NCI-H2227 (cell line): ENCODE results near the gene TLR2.
"Not testable (repeated sequence)": the region's sequence is repeated elsewhere in the genome, so short reads cannot be mapped to it uniquely, and the experiment has no call there.

ENCODE experiments used
- DNase-seq: peaks from one replicate; lab custom pipeline; 2025; ENCODE audit not compliant: unreplicated experiment; lab: John Stamatoyannopoulos, UW

The TLR2 gene

GRCh38 chr4:153661215-153661822 lies 22.8 kb upstream of the TLR2 start:
- DNase-seq = no peak

DNA sequence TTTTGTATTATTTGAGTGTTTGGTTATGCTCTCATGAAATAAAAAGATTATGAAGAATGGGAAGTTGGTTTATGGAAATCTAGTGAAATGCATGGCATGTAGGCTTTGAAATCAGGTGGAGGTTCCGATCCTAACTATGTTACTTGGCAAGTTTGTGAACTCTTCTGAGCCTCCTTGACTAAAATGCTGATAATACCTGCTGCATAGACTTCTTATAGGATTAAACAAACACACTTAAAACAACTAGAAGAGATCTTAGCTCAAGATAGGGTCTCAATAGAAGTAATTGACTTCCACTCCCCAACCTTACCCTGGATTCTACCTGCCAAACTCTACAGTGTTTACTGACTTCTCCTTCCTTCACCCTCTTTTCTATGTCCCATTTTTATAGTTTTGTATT lies 22.2 kb upstream of the TLR2 start:
- no peak for DNase-seq

- DNase-seq = no peak
Observed at GRCh38 chr4:153663667-153664066, 20.4 kb upstream of the TLR2 start.

GRCh38 chr4:153666505-153666904 lies 17.6 kb upstream of the TLR2 start:
- DNase-seq = not testable (repeated sequence)

GRCh38 chr4:153668647-153669046 lies 15.4 kb upstream of the TLR2 start:
- DNase-seq = no peak

- DNase-seq = no peak
Observed at GRCh38 chr4:153669838-153670237, 14.2 kb upstream of the TLR2 start.

- no peak for DNase-seq
Observed at GRCh38 chr4:153676486-153676885, 7.6 kb upstream of the TLR2 start.

GRCh38 chr4:153676984-153677383 lies 7.1 kb upstream of the TLR2 start:
- no peak for DNase-seq

DNA sequence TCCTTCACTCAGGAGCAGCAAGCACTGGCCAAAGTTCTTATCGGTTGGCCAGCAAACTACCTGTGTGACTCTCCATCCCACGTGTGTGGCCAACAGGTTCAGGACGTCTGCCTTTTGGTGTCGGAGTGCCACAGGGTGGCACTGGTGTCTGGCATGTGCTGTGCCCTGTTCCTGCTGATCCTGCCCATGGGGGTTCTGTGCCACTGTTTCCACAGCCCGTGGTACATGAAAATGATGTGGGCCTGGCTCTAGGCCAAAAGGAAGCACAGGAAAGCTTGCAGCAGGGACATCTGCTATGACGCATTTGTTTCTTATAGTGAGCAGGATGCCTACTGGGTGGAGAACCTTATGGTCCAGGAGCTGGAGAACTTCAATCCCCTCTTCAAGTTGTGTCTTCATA lies 4.6 kb upstream of the TLR2 start:
- no peak for DNase-seq

DNA sequence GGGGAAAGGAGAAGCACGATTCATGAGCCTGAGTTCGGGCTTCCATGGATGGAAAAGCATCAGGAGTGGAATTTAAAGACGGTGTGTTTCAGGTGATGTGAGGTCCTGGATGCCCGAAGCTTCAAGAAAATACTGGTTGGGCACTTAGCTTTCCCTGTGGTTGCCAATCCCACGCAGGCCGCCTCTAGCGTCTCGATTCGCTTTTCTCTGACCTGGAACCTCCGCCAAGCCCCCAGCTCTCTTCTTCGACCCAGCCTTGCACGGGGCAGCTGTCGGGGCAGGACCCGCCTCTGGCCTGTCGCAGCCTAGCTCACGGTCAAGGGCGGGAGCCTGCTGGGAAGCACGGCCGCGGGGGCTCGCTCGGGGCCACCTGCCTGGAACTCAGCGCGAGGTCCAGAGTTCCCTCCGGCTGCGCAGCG lies 308 bp upstream of the TLR2 start:
- DNase-seq = no peak

DNA sequence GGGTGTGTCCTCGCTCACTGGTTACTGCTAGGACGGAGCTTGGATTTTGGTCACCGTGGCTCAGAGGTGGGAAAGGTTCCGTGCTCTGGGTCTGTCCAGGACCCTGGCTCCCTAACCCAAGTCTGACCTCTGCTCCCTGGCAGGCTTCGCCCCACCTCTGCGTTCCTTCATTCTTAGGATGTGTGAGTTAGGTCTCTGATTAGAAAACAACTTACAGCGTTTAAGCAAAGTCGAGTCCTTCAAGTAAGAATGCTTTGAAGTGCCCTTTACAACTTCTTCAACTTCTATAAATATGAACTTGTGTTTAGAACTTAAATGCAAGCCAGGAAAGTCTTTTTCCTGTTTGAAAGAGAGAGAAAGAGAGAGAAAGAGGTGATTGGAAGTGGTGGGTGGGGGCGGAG lies 891 bp downstream of the TLR2 start:
- DNase-seq = no peak

DNA sequence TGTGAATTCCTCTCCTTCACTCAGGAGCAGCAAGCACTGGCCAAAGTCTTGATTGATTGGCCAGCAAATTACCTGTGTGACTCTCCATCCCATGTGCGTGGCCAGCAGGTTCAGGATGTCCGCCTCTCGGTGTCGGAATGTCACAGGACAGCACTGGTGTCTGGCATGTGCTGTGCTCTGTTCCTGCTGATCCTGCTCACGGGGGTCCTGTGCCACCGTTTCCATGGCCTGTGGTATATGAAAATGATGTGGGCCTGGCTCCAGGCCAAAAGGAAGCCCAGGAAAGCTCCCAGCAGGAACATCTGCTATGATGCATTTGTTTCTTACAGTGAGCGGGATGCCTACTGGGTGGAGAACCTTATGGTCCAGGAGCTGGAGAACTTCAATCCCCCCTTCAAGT lies 20.4 kb downstream of the TLR2 start:
- no peak for DNase-seq

DNA sequence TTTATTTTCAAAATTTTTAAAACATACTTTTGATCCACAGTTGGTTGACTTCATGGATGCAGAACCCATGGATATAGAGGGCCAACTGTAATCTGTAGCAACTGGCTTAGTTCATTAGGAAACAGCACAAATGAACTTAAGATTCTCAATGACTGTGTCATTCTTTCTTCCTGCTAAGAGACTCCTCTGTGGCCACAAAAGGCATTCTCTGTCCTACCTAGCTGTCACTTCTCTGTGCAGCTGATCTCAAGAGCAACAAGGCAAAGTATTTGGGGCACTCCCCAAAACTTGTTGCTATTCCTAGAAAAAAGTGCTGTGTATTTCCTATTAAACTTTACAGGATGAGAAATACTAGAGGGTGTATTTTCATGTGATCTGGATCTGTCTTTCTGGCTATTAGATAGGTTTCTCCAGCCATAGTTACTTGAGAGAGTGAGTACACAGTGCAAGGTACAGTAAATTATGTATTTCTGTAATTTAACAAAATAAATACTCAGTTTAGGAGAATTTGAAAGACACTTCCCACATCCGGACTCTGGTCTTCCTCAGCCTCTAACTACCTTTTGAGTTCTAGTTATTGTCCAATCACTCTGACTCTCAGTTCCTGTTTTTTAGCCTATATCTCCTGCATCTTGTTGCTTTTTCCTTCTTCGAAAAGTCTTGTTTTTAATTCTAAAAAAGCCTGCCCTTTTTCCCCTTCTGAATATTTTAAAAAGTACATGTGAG lies 21.8 kb downstream of the TLR2 start:
- no peak for DNase-seq

DNA sequence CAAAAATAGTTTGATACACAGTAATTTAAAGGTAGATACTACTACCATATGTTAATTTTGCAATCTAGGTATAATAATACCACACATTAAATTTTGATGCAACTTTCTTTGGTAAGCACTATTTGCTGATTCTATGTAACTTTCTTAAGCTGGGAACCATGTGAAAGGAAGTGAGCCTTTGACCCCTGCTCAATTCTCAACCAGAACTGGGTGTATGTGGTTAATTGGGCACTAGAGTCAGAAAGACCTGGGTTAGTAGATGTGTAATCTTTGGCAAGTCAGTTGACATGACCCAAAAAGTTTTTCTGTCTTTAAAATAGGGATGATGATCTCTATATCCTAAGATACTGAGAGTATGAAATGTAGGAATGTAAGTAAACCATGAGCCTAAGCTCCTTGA lies 22.4 kb downstream of the TLR2 start:
- no peak for DNase-seq

- no peak for DNase-seq
Observed at GRCh38 chr4:153710681-153711080, 26.6 kb downstream of the TLR2 start.

GRCh38 chr4:153713866-153714646 lies 30.0 kb downstream of the TLR2 start:
- no peak for DNase-seq

- DNase-seq = no peak
Observed at GRCh38 chr4:153722036-153722435, 38.0 kb downstream of the TLR2 start.

DNA sequence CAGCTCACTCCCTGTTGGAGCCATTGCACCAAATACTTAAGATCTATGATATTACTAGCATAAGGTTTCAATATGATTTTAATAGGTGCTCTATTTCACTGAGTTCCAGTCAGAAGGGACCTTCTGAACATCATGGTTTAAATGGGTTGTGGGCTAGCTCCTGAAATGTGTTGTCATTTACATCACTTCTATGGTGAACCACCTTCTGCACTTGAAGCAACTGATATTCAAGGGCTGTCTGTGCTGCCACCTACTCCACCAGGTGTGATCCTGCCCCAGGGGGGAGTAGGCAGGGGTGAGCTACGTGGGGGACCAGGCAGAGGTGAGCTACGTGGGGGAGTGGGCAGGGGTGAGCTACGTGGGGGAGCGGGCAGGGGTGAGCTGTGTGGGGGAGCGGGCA lies 40.5 kb downstream of the TLR2 start:
- no peak for DNase-seq

DNA sequence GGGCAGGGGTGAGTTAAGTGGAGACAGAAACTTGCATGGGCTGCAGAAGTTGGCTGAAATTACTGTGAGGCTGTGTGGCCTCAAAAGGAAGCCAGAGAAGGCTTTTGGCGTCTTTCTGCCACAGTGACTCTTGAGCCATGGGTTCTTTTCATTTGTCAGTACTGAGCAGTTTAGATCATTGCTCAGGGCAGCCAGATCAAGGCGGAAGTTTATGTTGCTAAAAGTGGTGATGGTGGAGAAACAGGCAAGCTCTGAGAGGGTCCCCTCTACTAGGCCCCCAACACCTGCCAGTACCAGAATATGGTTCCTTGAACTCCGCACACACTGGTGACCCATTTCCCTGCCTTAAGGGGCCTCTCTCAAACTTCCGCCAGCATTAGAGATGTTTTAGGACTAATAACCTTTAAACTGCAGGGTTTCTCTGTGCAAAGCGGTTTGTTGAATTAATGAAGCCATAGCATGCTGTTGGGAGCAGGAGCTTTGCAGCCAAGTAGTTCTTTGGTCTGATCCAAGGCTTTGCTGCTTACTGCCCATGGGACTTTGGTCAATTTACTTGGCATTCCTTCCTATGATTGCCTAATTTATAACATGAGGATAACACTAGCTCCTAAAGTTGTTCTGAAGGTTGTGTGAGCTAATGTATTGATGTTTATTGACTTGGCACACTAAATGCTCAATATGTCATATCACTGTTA lies 41.2 kb downstream of the TLR2 start:
- no peak for DNase-seq

- DNase-seq = no peak
Observed at GRCh38 chr4:153725831-153726154, 41.7 kb downstream of the TLR2 start.

GRCh38 chr4:153728151-153728550 lies 44.1 kb downstream of the TLR2 start:
- no peak for DNase-seq

DNA sequence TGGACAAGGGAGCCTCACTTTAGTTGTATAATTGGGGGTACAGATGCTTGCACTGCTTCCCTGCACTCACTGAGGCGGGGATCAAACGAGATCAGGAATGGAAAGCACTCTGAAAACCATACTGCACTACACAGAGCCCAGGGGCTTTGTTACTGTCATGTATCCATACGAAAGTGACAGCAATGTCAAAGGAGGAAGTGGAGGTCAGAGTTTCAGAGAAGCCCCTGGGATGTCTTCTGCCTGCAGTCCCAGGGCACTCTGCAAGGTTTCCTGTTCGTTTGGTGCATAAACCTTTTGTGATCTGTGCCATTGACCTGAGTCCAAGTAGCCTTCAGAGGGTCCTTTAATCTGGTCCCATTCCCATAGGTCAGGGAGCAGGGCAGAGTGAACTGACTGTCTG lies 44.6 kb downstream of the TLR2 start:
- DNase-seq = no peak
